HEK293 (cell line): ENCODE results near the gene SNRNP70.

Source experiments
- CTCF ChIP-seq: fragments of 450-650 bp; formaldehyde crosslinking; IDR thresholded peaks from 2 replicates; pipeline ENCODE4 v1.5.1; 2016; ENCODE audit warnings: missing biosample characterization, missing genetic modification characterization
- GLI4 ChIP-seq: fragments of 450-650 bp; formaldehyde crosslinking; IDR thresholded peaks from 2 replicates; pipeline ENCODE4 v1.5.1; 2016; ENCODE audit warnings: missing biosample characterization, missing genetic modification characterization
- MEIS1 ChIP-seq: sonication (generic); formaldehyde crosslinking; IDR thresholded peaks from 2 replicates; pipeline ENCODE4 v1.8.1; 2022; ENCODE audit warnings: missing genetic modification reagents, mild to moderate bottlenecking, borderline replicate concordance
- PRDM1 ChIP-seq: fragments of 450-650 bp; formaldehyde crosslinking; IDR thresholded peaks from 2 replicates; pipeline ENCODE4; 2016; ENCODE audit warnings: missing biosample characterization, missing genetic modification characterization
- TCF7L2 ChIP-seq: IDR thresholded peaks from 2 replicates; pipeline ENCODE4 v1.6.1; 2011; ENCODE audit warnings: low read depth, mild to moderate bottlenecking, inconsistent platforms, low read length, moderate library complexity, borderline replicate concordance
- ZBTB26 ChIP-seq: fragments of 450-650 bp; formaldehyde crosslinking; optimal IDR thresholded peaks from 2 replicates; pipeline ENCODE3; 2016; ENCODE audit warnings: missing biosample characterization, mild to moderate bottlenecking, missing genetic modification characterization
- ZFP37 ChIP-seq: fragments of 450-650 bp; formaldehyde crosslinking; IDR thresholded peaks from 2 replicates; pipeline ENCODE4 v1.5.1; 2016; ENCODE audit warnings: missing biosample characterization, missing genetic modification characterization
- ZNF132 ChIP-seq: fragments of 450-650 bp; formaldehyde crosslinking; IDR thresholded peaks from 2 replicates; pipeline ENCODE4 v1.5.1; 2017; ENCODE audit warnings: missing biosample characterization, missing genetic modification characterization, borderline replicate concordance
- ZNF280D ChIP-seq: fragments of 450-650 bp; formaldehyde crosslinking; IDR thresholded peaks from 2 replicates; pipeline ENCODE4 v1.5.1; 2016; ENCODE audit warnings: missing biosample characterization, missing genetic modification characterization
- ZNF521 ChIP-seq: fragments of 450-650 bp; formaldehyde crosslinking; IDR thresholded peaks from 2 replicates; pipeline ENCODE4 v1.5.1; 2017; ENCODE audit warnings: missing biosample characterization, mild to moderate bottlenecking, missing genetic modification characterization
- ZNF670 ChIP-seq: fragments of 450-650 bp; formaldehyde crosslinking; IDR thresholded peaks from 2 replicates; pipeline ENCODE4 v1.5.1; 2016; ENCODE audit warnings: missing biosample characterization, missing genetic modification characterization, low read depth
- ZNF707 ChIP-seq: fragments of 450-650 bp; formaldehyde crosslinking; IDR thresholded peaks from 2 replicates; pipeline ENCODE4 v1.5.1; 2016; ENCODE audit warnings: missing biosample characterization, missing genetic modification characterization
- TF ChIP-seq, protein P1 (sequence below): fragments of 450-650 bp; formaldehyde crosslinking; IDR thresholded peaks from 2 replicates; pipeline ENCODE4 v1.5.1; 2016; ENCODE audit warnings: missing biosample characterization, missing genetic modification characterization, low read depth

DNA sequence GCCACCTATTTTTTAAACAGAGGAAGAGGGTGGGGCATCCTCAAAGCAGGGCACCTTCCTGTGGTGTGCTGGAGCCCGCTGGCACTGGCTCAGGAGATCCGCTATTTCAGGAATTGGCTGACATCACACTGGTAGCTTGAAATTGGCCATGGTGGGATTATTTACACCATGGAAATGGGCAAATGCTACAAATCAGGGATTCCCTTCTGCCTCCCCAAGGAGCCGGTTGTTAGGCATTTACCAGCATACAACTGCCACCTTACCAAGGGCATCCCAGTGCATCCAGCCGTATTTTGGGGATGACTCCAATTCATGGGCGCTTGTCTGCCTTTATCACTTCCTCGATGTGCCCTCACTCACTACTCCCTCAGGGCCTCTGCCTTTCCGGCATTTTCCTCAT lies 55.7 kb downstream of the SNRNP70 start:
- TF ChIP-seq ZNF521 (tag by site-specific recombination) (no peak), PRDM1 (tag by site-specific recombination) (no peak), GLI4 (tag by site-specific recombination) (no peak), ZNF670 (tag by site-specific recombination) (no peak), TCF7L2 (no peak), CTCF (no peak), ZNF707 (tag by site-specific recombination) (no peak), ZNF132 (no peak), MEIS1 (no peak), ZBTB26 (no peak), ZNF280D (no peak), ZFP37 (tag by site-specific recombination) (no peak)
- TF ChIP-seq, protein P1, sequence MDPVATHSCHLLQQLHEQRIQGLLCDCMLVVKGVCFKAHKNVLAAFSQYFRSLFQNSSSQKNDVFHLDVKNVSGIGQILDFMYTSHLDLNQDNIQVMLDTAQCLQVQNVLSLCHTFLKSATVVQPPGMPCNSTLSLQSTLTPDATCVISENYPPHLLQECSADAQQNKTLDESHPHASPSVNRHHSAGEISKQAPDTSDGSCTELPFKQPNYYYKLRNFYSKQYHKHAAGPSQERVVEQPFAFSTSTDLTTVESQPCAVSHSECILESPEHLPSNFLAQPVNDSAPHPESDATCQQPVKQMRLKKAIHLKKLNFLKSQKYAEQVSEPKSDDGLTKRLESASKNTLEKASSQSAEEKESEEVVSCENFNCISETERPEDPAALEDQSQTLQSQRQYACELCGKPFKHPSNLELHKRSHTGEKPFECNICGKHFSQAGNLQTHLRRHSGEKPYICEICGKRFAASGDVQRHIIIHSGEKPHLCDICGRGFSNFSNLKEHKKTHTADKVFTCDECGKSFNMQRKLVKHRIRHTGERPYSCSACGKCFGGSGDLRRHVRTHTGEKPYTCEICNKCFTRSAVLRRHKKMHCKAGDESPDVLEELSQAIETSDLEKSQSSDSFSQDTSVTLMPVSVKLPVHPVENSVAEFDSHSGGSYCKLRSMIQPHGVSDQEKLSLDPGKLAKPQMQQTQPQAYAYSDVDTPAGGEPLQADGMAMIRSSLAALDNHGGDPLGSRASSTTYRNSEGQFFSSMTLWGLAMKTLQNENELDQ (tag by site-specific recombination), result no peak
